ENCODE data around the gene ABCA2. TPM values are rescaled to one million over a fixed set of nuclear protein-coding genes. Genes with fewer than 3 reads are reported as not detected.
A peak's percentile ranks its signal among the peaks of the same experiment; 100 is the strongest.
"Not testable (repeated sequence)": the region's sequence is repeated elsewhere in the genome, so short reads cannot be mapped to it uniquely, and the experiment has no call there.

Gene ABCA2
- total RNA-seq, 4 donors from 2014 or later: 18.2 to 27.6 (median 23.7) TPM

GRCh38 chr9:137065336-137065967, 37.4 kb upstream of the ABCA2 start:
- no peak for TF ChIP-seq POLR2A (IDR thresholded peaks at IDR 0.05)
- TF ChIP-seq, protein P1, sequence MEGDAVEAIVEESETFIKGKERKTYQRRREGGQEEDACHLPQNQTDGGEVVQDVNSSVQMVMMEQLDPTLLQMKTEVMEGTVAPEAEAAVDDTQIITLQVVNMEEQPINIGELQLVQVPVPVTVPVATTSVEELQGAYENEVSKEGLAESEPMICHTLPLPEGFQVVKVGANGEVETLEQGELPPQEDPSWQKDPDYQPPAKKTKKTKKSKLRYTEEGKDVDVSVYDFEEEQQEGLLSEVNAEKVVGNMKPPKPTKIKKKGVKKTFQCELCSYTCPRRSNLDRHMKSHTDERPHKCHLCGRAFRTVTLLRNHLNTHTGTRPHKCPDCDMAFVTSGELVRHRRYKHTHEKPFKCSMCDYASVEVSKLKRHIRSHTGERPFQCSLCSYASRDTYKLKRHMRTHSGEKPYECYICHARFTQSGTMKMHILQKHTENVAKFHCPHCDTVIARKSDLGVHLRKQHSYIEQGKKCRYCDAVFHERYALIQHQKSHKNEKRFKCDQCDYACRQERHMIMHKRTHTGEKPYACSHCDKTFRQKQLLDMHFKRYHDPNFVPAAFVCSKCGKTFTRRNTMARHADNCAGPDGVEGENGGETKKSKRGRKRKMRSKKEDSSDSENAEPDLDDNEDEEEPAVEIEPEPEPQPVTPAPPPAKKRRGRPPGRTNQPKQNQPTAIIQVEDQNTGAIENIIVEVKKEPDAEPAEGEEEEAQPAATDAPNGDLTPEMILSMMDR (IDR thresholded peaks at IDR 0.05): no peak
- WGBS, 2 donors: 80 to 86% methylated on average over 21 to 23 of the region's 23 CpGs
- no peak for DNase-seq (ENCODE audit: low spot score in 2 of 2)
- intact Hi-C loops (cut with DNase I; ENCODE audit: low total_unique reads): no loop called here
- H3K4me3 ChIP-seq (ENCODE audit: low read depth, poor library complexity, severe bottlenecking): no peak overlapping the region

GRCh38 chr9:137064880-137065164, 36.8 kb upstream of the ABCA2 start:
- WGBS, 2 donors: 43 to 73% methylated on average over 9 to 11 of the region's 12 CpGs
- TF ChIP-seq POLR2A (IDR thresholded peaks at IDR 0.05): no peak
- TF ChIP-seq, protein P1 (IDR thresholded peaks at IDR 0.05): no peak
- intact Hi-C loops (cut with DNase I; ENCODE audit: low total_unique reads): no loop called here
- DNase-seq (ENCODE audit: low spot score in 2 of 2): no peak
- no peak overlapping the region for H3K4me3 ChIP-seq (ENCODE audit: low read depth, poor library complexity, severe bottlenecking)

DNA sequence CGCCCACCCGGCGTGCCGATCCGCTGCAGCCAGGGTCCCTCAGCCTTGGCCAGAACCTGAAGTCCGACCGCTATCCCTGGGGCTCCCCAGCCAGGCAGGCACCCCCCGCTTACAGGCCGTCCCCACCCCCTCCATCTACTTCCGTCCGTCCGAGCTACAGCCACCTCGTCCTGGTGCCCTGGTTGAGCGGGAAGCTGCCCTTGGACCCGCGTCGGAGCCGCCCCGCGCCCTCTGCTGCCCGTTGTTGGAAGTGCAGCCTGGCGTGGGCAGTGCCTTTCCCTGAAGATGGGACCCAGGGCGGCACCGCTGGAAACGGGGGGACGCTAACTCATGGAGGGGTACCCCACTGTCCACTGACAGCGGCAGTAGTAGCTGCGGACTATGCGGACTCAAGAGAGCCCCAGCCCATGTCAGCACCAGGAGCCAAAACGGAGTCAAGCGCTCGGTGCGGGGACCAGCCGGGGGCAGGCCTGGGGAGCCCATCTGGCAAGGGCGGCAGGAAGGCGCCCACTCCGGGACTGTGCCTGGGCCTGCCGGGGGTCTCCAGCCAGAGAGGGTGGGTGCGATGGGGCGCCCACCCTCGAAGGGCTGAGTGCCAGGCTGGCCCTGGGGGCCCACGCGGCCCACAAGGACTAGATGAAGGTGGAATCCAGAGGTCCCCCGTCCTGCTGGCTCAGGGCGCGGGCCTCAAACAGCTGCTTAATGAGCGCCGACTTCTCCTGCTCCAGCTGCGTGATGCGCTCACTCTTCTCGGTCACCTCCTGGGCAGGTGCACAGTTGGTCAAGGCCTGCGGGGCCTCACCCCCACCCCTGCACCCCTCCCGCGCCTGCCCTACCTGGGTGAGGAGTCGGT, 36.2 kb upstream of the ABCA2 start:
- no peak overlapping the region for H3K4me3 ChIP-seq (ENCODE audit: low read depth, poor library complexity, severe bottlenecking)
- TF ChIP-seq POLR2A (IDR thresholded peaks at IDR 0.05): no peak
- TF ChIP-seq, protein P1 (IDR thresholded peaks at IDR 0.05): peak in 1 of 3 donors; percentile 91
- 46 to 72% methylated on average over 16 to 45 of the region's 55 CpGs for WGBS, 2 donors
- peak in 1 of 2 donors; percentile 94 for DNase-seq (ENCODE audit: low spot score in 2 of 2)
- intact Hi-C loops (cut with DNase I; ENCODE audit: low total_unique reads): no loop called here

DNA sequence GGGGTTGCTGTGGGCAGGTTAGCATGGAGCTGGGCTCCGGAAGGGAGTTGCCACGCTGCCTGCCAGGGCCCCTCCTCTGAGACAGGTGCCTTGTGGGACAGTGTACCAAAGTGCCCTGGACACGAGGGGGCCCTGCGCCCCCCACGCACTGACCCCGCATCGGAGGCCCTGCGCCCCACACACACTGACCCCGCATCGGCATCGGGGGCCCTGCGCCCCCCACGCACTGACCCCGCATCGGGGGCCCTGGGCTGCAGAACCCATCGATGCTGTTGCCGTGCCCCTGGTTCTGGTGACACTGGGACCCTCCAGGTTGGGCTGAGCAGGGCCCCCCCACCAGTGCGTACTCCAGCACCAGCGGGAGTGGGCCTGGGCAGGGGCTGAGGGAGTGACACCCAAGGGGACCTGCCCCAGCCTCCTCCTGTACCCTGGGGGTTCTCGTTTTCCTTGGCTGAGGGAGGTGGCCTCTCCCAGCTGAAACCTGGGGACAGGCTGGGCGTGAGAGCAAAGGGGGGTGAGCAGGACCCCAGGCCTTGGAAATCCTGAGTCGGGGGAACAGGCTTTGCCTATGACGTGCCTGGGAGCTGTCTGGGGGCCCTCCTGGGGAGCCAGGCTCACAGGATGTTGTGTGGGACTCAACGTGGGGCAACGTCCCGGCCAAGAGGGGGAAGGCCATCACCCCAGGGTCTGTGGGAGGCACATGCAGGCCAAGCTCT, 35.4 kb upstream of the ABCA2 start:
- TF ChIP-seq POLR2A (IDR thresholded peaks at IDR 0.05): no peak
- TF ChIP-seq, protein P1 (IDR thresholded peaks at IDR 0.05): no peak
- intact Hi-C loops (cut with DNase I; ENCODE audit: low total_unique reads): no loop called here
- no peak overlapping the region for H3K4me3 ChIP-seq (ENCODE audit: low read depth, poor library complexity, severe bottlenecking)
- DNase-seq (ENCODE audit: low spot score in 2 of 2): no peak
- WGBS, 2 donors: 67 to 74% methylated on average over 9 to 13 of the region's 26 CpGs

DNA sequence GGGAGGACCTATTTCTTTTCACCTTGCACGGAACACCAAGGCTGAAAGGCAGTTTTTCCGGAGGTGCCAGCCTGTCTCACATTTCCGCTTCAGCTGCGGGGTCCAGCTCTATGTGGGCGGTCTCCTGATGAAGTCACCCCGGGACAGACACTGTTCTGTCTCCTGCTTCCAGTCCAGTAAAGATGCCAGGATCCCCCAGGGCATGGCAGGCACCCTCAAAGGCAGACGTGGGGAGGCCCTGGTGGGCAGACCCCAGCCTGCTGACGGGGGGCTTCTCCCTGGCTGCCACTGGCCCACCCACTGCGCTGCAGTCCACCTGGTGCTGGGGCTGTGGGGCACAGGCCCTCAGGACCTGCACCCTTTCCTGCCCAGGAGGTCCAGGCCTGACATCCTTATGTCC, 34.8 kb upstream of the ABCA2 start:
- DNase-seq (ENCODE audit: low spot score in 2 of 2); H3K4me3 ChIP-seq (ENCODE audit: low read depth, poor library complexity, severe bottlenecking); intact Hi-C loops (cut with DNase I; ENCODE audit: low total_unique reads): not testable (repeated sequence)
- WGBS, 2 donors: 73 to 87% methylated on average over 4 to 5 of the region's 9 CpGs

DNA sequence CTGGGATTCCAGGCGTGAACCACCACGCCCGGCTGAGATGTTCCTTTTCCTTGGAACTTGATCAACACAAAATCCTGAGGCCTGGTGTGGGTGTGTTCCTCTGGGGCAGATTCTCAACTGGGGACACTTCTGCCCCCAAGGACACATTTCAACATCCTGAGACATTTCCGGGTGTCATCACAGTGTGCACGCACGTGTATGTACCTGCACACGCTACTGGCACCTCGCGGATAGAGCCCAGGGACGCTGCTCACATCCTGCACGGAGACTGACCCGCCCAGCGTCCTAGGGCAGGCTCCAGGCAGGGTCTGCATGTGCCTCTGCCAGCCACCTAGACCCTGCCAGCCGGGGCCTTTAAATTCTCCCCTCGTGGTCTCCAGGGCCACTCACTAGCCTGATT, 34.3 kb upstream of the ABCA2 start:
- 53 to 54% methylated on average over 15 of the region's 15 CpGs for WGBS, 2 donors
- DNase-seq (ENCODE audit: low spot score in 2 of 2): no peak
- no peak for TF ChIP-seq POLR2A (IDR thresholded peaks at IDR 0.05)
- TF ChIP-seq, protein P1 (IDR thresholded peaks at IDR 0.05): no peak
- H3K4me3 ChIP-seq (ENCODE audit: low read depth, poor library complexity, severe bottlenecking): no peak overlapping the region
- intact Hi-C loops (cut with DNase I; ENCODE audit: low total_unique reads): no loop called here
